Breast epithelium (tissue), 3 donors: ENCODE results near the gene PKMYT1.

Experiments
- CTCF ChIP-seq, 3 donors: fragments of 450-650 bp; IDR thresholded peaks; one replicate each; pipeline ENCODE4 v1.5.1; 2016 to 2017; ENCODE audit warnings: antibody characterized with exemption in 3 of 3, mild to moderate bottlenecking in 3 of 3, moderate library complexity in 3 of 3
- POLR2A ChIP-seq: fragments of 450-650 bp; IDR thresholded peaks from one replicate; pipeline ENCODE4 v1.6.1; 2016; ENCODE audit warnings: antibody characterized with exemption, mild to moderate bottlenecking, moderate library complexity

- TF ChIP-seq CTCF (IDR thresholded peaks at IDR 0.05), result no peak
- TF ChIP-seq POLR2A, result no peak
Measured at GRCh38 chr16:3023415-3023668, 43.1 kb upstream of the PKMYT1 start.
